Measurements from ENCODE around the gene CLASRP. TPM values are rescaled to one million over a fixed set of nuclear protein-coding genes. Genes with fewer than 3 reads are reported as not detected.
A peak's percentile ranks its signal among the peaks of the same experiment; 100 is the strongest.

The CLASRP gene
- total RNA-seq, 1 donor from 2014 or later = 83.7 TPM

- H3K27ac ChIP-seq = no peak overlapping the region
- peaks cover 55% of the 10 kb centered on the region for H3K36me3 ChIP-seq
- intact Hi-C loops (cut with DNase I) = no loop called here
- no peaks in the 10 kb centered on the region for H3K9me3 ChIP-seq
- no peak overlapping the region for H3K4me3 ChIP-seq
- peaks cover 24% of the 10 kb centered on the region for H3K4me1 ChIP-seq
- DNase-seq (no peak), ATAC-seq (no peak)
- H3K27me3 ChIP-seq = no peaks in the 10 kb centered on the region
- no peak for TF ChIP-seq CTCF (IDR thresholded peaks at IDR 0.05)
Observed at GRCh38 chr19:45037393-45038169, 1.3 kb upstream of the CLASRP start.

- Histone ChIP-seq H3K4me3 (peak overlapping the region; percentile 95), H3K27me3 (no peaks in the 10 kb centered on the region), H3K36me3 (peaks cover 60% of the 10 kb centered on the region), H3K9me3 (no peaks in the 10 kb centered on the region), H3K27ac (peak overlapping the region; percentile 98), H3K4me1 (peaks cover 24% of the 10 kb centered on the region)
- ATAC-seq = peak; percentile 59
- TF ChIP-seq CTCF (IDR thresholded peaks at IDR 0.05) = no peak
- no peak for DNase-seq
- intact Hi-C loops (cut with DNase I) = no loop called here
Observed at GRCh38 chr19:45040059-45040771, 1.4 kb downstream of the CLASRP start.

GRCh38 chr19:45041125-45041524 is 2.3 kb downstream of the CLASRP start:
- no peak for TF ChIP-seq CTCF (IDR thresholded peaks at IDR 0.05)
- Histone ChIP-seq H3K27me3 (no peaks in the 10 kb centered on the region), H3K36me3 (peaks cover 60% of the 10 kb centered on the region), H3K4me3 (no peak overlapping the region), H3K9me3 (no peaks in the 10 kb centered on the region), H3K4me1 (peaks cover 24% of the 10 kb centered on the region), H3K27ac (no peak overlapping the region)
- intact Hi-C loops (cut with DNase I) = no loop called here
- ATAC-seq (no peak), DNase-seq (no peak)

GRCh38 chr19:45045671-45046353 is 7.0 kb downstream of the CLASRP start:
- peak; percentile 45 for ATAC-seq
- DNase-seq = no peak
- Histone ChIP-seq H3K9me3 (no peaks in the 10 kb centered on the region), H3K27ac (no peak overlapping the region), H3K4me1 (peaks cover 18% of the 10 kb centered on the region), H3K27me3 (no peaks in the 10 kb centered on the region), H3K4me3 (no peak overlapping the region), H3K36me3 (peaks cover 55% of the 10 kb centered on the region)
- intact Hi-C loops (cut with DNase I) = no loop called here
- TF ChIP-seq CTCF (IDR thresholded peaks at IDR 0.05) = no peak

- ATAC-seq (no peak), DNase-seq (no peak)
- H3K4me3 ChIP-seq = no peak overlapping the region
- no peaks in the 10 kb centered on the region for H3K9me3 ChIP-seq
- TF ChIP-seq CTCF (IDR thresholded peaks at IDR 0.05) = no peak
- H3K27ac ChIP-seq = no peak overlapping the region
- no peaks in the 10 kb centered on the region for H3K27me3 ChIP-seq
- H3K4me1 ChIP-seq = peaks cover 13% of the 10 kb centered on the region
- H3K36me3 ChIP-seq = peaks cover 52% of the 10 kb centered on the region
- intact Hi-C loops (cut with DNase I) = no loop called here
Observed at GRCh38 chr19:45046355-45046754, 7.5 kb downstream of the CLASRP start.

Measured in upper lobe of right lung (tissue), 1 donor.